Measurements from ENCODE around the gene PPP1R18.
A peak's percentile ranks its signal among the peaks of the same experiment; 100 is the strongest.

The PPP1R18 gene

GRCh38 chr6:30626484-30627366 is 59.7 kb downstream of the PPP1R18 start, which contains the start of gene ATAT1:
TSS of gene ATAT1 (plus strand) at chr6:30626874.
- DNase-seq (ENCODE audit: low read depth) = peak; percentile 86
- TF ChIP-seq CTCF (IDR thresholded peaks at IDR 0.05; ENCODE audit: low read depth, low read length) = peak; percentile 38
- peak; percentile 56 for TF ChIP-seq POLR2A (IDR thresholded peaks at IDR 0.05; ENCODE audit: extremely low read depth, insufficient read length)
- TF ChIP-seq MYC (IDR thresholded peaks at IDR 0.05; ENCODE audit: low read depth, low read length) = no peak; the same call in 1 of the 2 replicates
- peak within 1 kb of the TSS; percentile 66 for H3K4me3 ChIP-seq (ENCODE audit: low read depth, low read length)

Data from NB4 (cell line).